OCI-LY1 (cell line): ENCODE data around the gene ADCY2.

Source experiments
- H2AFZ ChIP-seq: fragments of 200-600 bp; sonication (generic), shearing (Covaris generic); 2 replicates; pipeline ENCODE4 v1.6.0; 2014; ENCODE audit warnings: antibody characterized with exemption, mild to moderate bottlenecking, low read length
- H3F3A ChIP-seq: fragments of 200-600 bp; sonication (generic), shearing (Covaris generic); 2 replicates; pipeline ENCODE4 v1.6.0; 2014; ENCODE audit warnings: mild to moderate bottlenecking, antibody characterized with exemption, low read length, moderate library complexity; ENCODE audit not compliant: insufficient read depth
- H3K27ac ChIP-seq: fragments of 200-600 bp; sonication (generic); 2 replicates; pipeline ENCODE4 v1.5.1; 2014; ENCODE audit warnings: low read length, mixed run types, mild to moderate bottlenecking, low read depth; ENCODE audit not compliant: poor library complexity, severe bottlenecking
- H3K27me3 ChIP-seq: fragments of 200-600 bp; sonication (generic); 2 replicates; pipeline ENCODE4 v1.6.0; 2014; ENCODE audit warnings: antibody characterized with exemption, mild to moderate bottlenecking, low read length, moderate library complexity; ENCODE audit not compliant: insufficient read depth
- H3K36me3 ChIP-seq: fragments of 200-600 bp; sonication (generic); 2 replicates; pipeline ENCODE4 v1.6.1; 2014; ENCODE audit warnings: mild to moderate bottlenecking, antibody characterized with exemption, low read length, moderate library complexity, mixed read lengths; ENCODE audit not compliant: insufficient read depth
- H3K4me1 ChIP-seq: fragments of 200-600 bp; sonication (generic); 2 replicates; pipeline ENCODE4 v1.5.1; 2014; ENCODE audit warnings: mild to moderate bottlenecking, low read length, moderate library complexity; ENCODE audit not compliant: insufficient read depth, severe bottlenecking
- H3K4me2 ChIP-seq: fragments of 200-600 bp; sonication (generic), shearing (Covaris generic); 2 replicates; pipeline ENCODE4 v1.6.1; 2014; ENCODE audit warnings: low read length
- H3K4me3 ChIP-seq: fragments of 200-600 bp; sonication (generic); 2 replicates; pipeline ENCODE4 v1.5.1; 2014; ENCODE audit warnings: low read length, low read depth, mild to moderate bottlenecking, mixed read lengths; ENCODE audit not compliant: poor library complexity, severe bottlenecking
- H3K79me2 ChIP-seq: fragments of 200-600 bp; shearing (Covaris generic); 2 replicates; pipeline ENCODE4 v1.6.1; 2016; ENCODE audit warnings: mixed run types, low read length, mixed read lengths; ENCODE audit not compliant: insufficient read depth
- H3K9ac ChIP-seq: fragments of 200-600 bp; sonication (generic), shearing (Covaris generic); 2 replicates; pipeline ENCODE4 v1.6.1; 2014; ENCODE audit warnings: mild to moderate bottlenecking, low read length, mixed read lengths
- H3K9me2 ChIP-seq: fragments of 200-600 bp; sonication (generic), shearing (Covaris generic); 2 replicates; pipeline ENCODE4 v1.6.1; 2014; ENCODE audit warnings: low read depth, mild to moderate bottlenecking, low read length, mixed read lengths
- H3K9me3 ChIP-seq: fragments of 200-600 bp; shearing (Covaris generic); 2 replicates; pipeline ENCODE4 v1.6.1; 2014; ENCODE audit warnings: low read length, mixed read lengths
- H4K20me1 ChIP-seq: fragments of 200-600 bp; sonication (generic), shearing (Covaris generic); 2 replicates; pipeline ENCODE4 v1.6.0; 2016; ENCODE audit warnings: mild to moderate bottlenecking, low read length; ENCODE audit not compliant: insufficient read depth
- EZH2 ChIP-seq: fragments of 200-600 bp; sonication (generic), shearing (Covaris generic); IDR thresholded peaks from 2 replicates; pipeline ENCODE4 v1.8.0; 2017; ENCODE audit warnings: borderline replicate concordance, mixed run types, mild to moderate bottlenecking, antibody characterized with exemption, low read length, moderate library complexity, mixed read lengths
- TF ChIP-seq, protein P1 (sequence below): fragments of 200-600 bp; sonication (generic), shearing (Covaris generic); IDR thresholded peaks from 2 replicates; pipeline ENCODE4 v1.5.1; 2017; ENCODE audit warnings: mild to moderate bottlenecking, antibody characterized with exemption, low read length, moderate library complexity, mixed read lengths

ADCY2 gene

DNA sequence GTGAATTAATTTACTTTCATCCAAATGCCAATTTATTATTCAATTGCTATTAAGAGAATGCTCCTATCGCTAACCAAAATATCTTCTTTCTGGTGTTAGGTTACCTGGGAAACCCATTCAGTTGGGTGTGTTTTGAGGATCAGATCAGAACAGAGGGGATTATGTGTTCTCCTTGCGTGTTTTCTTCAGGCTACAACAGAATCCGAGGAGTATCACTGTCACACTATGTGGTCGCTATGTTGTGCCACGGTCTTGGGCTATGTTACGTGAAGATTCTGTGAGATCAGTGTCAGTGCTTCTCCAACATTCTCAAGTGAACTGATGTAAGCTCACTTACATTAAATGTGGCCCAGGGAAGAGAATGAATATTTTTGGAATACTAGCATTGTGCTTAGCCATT is 39.0 kb downstream of the ADCY2 start:
- Histone ChIP-seq H3K4me2 (no peak overlapping the region), H3F3A (no peaks in the 10 kb centered on the region), H3K36me3 (no peaks in the 10 kb centered on the region), H3K4me3 (no peak overlapping the region), H3K9ac (no peak overlapping the region), H3K9me3 (no peaks in the 10 kb centered on the region), H3K9me2 (no peaks in the 10 kb centered on the region), H3K79me2 (no peaks in the 10 kb centered on the region), H2AFZ (no peak overlapping the region), H3K27ac (no peak overlapping the region), H3K4me1 (no peaks in the 10 kb centered on the region), H3K27me3 (no peaks in the 10 kb centered on the region), H4K20me1 (no peaks in the 10 kb centered on the region)
- TF ChIP-seq, protein P1, sequence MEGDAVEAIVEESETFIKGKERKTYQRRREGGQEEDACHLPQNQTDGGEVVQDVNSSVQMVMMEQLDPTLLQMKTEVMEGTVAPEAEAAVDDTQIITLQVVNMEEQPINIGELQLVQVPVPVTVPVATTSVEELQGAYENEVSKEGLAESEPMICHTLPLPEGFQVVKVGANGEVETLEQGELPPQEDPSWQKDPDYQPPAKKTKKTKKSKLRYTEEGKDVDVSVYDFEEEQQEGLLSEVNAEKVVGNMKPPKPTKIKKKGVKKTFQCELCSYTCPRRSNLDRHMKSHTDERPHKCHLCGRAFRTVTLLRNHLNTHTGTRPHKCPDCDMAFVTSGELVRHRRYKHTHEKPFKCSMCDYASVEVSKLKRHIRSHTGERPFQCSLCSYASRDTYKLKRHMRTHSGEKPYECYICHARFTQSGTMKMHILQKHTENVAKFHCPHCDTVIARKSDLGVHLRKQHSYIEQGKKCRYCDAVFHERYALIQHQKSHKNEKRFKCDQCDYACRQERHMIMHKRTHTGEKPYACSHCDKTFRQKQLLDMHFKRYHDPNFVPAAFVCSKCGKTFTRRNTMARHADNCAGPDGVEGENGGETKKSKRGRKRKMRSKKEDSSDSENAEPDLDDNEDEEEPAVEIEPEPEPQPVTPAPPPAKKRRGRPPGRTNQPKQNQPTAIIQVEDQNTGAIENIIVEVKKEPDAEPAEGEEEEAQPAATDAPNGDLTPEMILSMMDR = no peak
- no peak for TF ChIP-seq EZH2

DNA sequence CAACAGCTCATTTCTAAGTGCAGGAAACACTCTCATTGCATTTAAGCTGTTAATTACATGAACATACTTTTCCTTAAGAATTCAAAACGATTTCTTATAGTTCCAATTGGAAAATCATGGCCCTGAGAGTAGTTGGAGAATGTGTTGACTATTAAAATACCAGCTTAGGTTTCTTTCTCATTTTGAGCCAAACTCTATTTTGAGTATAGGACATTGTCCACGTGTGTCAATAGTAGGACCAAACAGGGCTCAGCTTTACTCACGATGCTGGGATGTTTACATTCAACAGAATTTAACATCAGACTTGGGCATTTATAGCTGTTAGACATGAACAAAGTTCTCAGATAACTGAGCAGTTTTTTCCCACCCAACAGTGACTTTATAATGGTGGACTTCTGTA is 39.6 kb downstream of the ADCY2 start:
- no peaks in the 10 kb centered on the region for H3K9me3 ChIP-seq
- no peaks in the 10 kb centered on the region for H3K36me3 ChIP-seq
- no peaks in the 10 kb centered on the region for H3F3A ChIP-seq
- no peaks in the 10 kb centered on the region for H3K9me2 ChIP-seq
- H3K27me3 ChIP-seq = no peaks in the 10 kb centered on the region
- H3K9ac ChIP-seq = no peak overlapping the region
- H3K27ac ChIP-seq = no peak overlapping the region
- no peaks in the 10 kb centered on the region for H3K79me2 ChIP-seq
- no peak overlapping the region for H3K4me3 ChIP-seq
- H4K20me1 ChIP-seq = no peaks in the 10 kb centered on the region
- H2AFZ ChIP-seq = no peak overlapping the region
- H3K4me1 ChIP-seq = no peaks in the 10 kb centered on the region
- TF ChIP-seq EZH2 = no peak
- TF ChIP-seq, protein P1 = no peak
- no peak overlapping the region for H3K4me2 ChIP-seq

- no peaks in the 10 kb centered on the region for H3K4me1 ChIP-seq
- H3K27me3 ChIP-seq = no peaks in the 10 kb centered on the region
- no peaks in the 10 kb centered on the region for H3K36me3 ChIP-seq
- no peak overlapping the region for H2AFZ ChIP-seq
- no peak overlapping the region for H3K9ac ChIP-seq
- no peaks in the 10 kb centered on the region for H3K9me3 ChIP-seq
- no peaks in the 10 kb centered on the region for H3K9me2 ChIP-seq
- H3K79me2 ChIP-seq = no peaks in the 10 kb centered on the region
- TF ChIP-seq, protein P1 = no peak
- no peak for TF ChIP-seq EZH2
- H3K27ac ChIP-seq = no peak overlapping the region
- no peak overlapping the region for H3K4me2 ChIP-seq
- H3K4me3 ChIP-seq = no peak overlapping the region
- H3F3A ChIP-seq = no peaks in the 10 kb centered on the region
- H4K20me1 ChIP-seq = no peaks in the 10 kb centered on the region
Measured at GRCh38 chr5:7436521-7436920, 40.6 kb downstream of the ADCY2 start.
